Left kidney (tissue), 2 donors: ENCODE results near the gene PDE7B. TPM values are rescaled to one million over a fixed set of nuclear protein-coding genes. Genes with fewer than 3 reads are reported as not detected.

Experiments used
- DNase-seq: peaks from one replicate; pipeline ENCODE4 v3.0.0-alpha.2; 2013
- polyA plus RNA-seq: library from polyadenylated mRNA; unstranded; fragments of 120-200 nt; gene quantifications from one replicate; pipeline ENCODE4 v1.2.1, GENCODE V29; 2013; ENCODE audit not compliant: insufficient read length

The PDE7B gene
- polyA plus RNA-seq, 1 donor, result 8.0 TPM

GRCh38 chr6:136149311-136149710 is 297.8 kb downstream of the PDE7B start:
- no peak for DNase-seq

DNA sequence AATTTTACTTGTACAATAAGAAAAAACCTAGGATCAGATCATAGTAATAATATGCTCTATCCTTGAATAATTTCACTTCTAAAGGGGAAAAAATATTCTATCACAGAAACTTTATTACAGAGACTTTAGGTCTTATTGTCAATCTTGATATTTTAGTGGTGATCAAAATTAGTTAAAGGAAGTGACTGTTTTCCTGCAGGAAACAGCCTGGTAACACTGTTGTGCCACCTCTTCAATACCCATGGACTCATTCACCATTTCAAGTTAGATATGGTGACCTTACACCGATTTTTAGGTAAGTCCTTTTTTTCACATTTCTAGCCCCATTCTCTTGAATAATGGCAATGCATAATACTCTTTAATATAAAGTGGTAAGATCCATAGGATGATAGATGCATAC is 299.5 kb downstream of the PDE7B start:
- DNase-seq, result no peak

GRCh38 chr6:136153707-136154375 is 302.3 kb downstream of the PDE7B start:
- no peak for DNase-seq

- no peak for DNase-seq
Measured at GRCh38 chr6:136155191-136155590, 303.7 kb downstream of the PDE7B start.

GRCh38 chr6:136157743-136158142 is 306.2 kb downstream of the PDE7B start:
- no peak for DNase-seq

- no peak for DNase-seq
Measured at GRCh38 chr6:136158387-136158821, 306.9 kb downstream of the PDE7B start.

DNA sequence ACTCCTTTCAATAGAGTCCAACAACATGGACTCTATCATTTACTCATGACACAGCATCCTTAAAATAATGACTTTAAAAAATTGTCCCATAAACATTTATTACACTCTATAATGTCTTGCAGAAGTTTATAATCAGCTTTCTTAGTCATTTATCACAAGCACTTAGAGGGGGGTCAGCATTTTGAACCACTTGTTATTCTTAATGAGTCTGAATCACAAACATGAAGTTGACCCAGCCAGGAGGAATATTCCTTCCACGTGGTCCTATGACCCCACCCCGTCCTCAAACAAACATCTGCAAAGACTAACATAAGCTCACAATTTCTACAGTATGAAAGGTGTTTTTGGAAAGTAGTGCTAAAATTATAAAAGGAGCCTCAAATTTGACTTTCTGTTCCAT is 307.5 kb downstream of the PDE7B start:
- DNase-seq, result no peak

DNA sequence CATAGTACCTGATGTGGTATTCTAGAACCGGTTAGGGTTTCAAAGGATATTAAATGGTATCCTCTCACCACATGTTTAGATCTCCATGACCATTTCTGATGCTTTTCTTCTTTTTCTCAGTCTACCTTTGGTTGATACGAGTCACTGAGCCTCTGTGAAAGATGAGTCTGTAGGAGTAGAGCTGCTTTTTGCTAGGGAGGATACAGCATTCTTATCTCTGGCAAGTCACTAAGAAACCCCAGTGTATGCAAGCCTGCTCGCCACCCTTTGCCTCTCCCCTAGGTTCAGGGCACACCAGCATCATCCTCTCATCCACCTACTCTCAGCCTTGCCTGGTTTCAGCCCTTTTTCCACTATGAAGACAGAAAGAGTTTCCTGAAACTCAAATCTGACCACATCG is 308.7 kb downstream of the PDE7B start:
- DNase-seq, result no peak

- no peak for DNase-seq
Measured at GRCh38 chr6:136161950-136162349, 310.4 kb downstream of the PDE7B start.

GRCh38 chr6:136163260-136163659 is 311.8 kb downstream of the PDE7B start:
- no peak for DNase-seq

GRCh38 chr6:136166815-136167214 is 315.3 kb downstream of the PDE7B start:
- no peak for DNase-seq

DNA sequence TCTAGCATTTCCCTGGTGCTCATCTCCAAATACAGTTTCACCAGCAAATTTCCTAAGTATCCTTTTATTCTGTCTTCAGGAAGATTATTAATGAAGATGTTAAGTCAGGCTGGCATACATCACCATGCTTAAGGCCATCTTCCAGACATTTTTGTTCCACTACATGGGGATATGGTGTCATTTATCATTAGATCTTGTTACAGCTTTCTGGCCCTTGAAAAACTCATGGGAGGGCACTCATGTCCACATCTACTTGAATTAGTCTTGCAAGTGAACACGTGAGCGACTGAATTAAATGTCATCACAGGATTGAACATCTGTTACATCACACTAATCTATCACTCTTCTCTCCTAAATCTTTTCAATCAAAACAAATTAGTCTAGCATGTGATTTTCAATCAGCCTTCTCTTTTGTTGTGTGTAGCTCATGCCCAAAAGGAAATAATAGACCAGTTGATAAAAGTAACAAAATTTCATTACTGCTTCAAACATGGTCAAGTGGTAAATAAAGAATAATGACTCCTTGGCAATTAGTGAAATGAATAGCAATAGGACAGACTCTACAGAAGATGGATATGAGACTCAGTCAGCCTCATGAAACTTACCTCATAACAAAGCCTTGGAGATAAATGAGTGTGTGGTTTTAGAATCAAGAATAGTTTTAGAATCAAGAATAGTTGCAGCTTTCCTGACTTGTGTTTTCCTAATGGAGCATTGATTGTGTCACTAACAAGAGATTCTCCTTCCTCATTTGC is 318.1 kb downstream of the PDE7B start:
- DNase-seq, result no peak

- DNase-seq, result no peak
Measured at GRCh38 chr6:136171231-136171630, 319.7 kb downstream of the PDE7B start.

DNA sequence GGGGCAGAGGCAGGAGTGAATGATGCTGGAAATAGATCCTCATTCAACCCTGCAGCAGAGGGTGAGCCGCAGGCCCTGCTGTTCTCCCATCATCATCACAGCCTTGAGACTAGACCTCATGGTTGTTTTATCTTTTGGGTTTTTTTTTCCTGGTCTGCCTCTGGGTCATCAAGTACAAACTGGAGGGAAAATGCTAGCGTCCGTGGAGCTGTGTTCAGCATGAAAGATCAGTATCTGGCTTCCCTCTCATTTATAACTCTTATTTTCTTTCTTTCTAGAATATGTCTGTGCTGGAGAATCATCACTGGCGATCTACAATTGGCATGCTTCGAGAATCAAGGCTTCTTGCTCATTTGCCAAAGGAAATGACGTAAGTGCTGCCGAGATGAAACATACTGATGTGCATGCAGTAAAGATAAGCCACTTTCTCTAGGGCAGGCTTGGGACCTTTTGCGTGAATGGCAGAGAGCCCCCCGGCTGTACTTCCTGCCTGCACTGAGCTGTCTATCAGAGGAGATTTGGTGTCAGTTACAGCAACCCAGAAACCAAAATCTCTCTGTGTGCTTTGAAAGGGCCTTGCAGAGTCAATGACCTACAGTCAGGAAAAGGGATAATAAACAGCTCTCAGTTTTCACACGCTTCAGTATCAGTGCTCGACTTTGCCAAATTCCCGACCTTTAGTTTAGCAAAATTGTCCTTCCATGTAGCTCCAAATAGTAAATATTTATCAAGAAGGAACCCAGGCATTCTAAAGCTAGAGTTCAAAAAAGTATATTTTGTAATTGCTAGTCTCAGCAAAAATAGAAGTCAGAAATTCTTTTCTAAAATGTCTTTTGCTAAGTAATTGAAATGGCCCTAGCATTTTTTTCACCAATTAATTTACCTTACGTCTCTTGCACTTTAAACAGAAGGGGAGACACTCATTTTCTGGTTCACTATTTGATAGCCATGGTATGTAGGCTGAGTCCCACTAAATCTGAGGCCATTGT is 322.3 kb downstream of the PDE7B start:
- no peak for DNase-seq

DNA sequence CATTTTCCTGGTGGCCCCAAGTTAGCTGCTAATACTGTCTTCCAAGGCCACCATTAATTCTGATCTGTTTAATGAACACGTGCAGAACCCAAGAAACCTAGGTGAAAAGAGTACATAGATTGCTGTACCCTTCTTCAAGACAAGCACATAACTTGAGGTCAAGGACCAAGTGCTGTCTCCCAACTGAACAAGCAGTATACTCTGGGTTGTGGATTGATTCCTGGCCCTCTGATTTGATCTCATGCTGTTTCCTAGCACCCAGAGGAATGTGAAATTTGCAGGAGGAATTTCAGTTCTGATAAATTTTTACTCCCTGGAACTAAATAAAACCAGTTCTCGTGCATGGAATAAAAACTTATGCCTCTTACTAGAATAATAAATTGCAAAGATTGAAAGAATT is 323.0 kb downstream of the PDE7B start:
- no peak for DNase-seq

DNA sequence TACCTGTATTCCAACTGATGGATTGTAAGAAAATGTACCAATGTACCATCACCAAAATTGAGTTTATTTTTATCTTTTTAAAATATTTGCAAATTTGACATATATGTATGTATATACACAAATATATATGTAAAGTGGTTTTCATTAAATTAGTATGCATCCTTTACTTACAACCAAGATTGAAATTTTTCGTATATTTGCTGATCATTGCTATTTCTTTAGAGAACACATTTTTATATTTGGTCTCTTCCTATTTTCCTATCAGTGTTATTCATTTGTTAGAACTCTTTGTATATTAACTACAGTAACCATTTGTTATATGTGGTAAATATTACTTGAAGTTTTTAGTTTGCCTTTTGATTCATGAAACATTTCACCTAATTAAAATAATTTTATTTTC is 324.4 kb downstream of the PDE7B start:
- DNase-seq, result no peak

DNA sequence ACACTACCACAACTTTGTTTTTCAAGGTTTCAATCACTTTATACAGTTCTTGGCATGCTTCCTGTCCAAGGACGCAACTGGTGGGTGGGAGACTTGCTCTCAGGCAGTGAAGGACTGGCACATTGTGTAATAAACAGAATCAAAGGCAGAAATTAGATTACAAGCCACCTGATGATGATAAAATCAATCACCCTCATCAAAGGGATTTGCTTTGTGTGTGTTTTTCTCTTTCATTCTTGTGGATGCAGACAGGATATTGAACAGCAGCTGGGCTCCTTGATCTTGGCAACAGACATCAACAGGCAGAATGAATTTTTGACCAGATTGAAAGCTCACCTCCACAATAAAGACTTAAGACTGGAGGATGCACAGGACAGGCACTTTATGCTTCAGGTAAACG is 327.2 kb downstream of the PDE7B start:
- no peak for DNase-seq

- DNase-seq, result no peak
Measured at GRCh38 chr6:136180704-136181511, 329.4 kb downstream of the PDE7B start.

- no peak for DNase-seq
Measured at GRCh38 chr6:136181512-136181833, 330.0 kb downstream of the PDE7B start.

GRCh38 chr6:136181861-136182260 is 330.4 kb downstream of the PDE7B start:
- DNase-seq, result no peak

DNA sequence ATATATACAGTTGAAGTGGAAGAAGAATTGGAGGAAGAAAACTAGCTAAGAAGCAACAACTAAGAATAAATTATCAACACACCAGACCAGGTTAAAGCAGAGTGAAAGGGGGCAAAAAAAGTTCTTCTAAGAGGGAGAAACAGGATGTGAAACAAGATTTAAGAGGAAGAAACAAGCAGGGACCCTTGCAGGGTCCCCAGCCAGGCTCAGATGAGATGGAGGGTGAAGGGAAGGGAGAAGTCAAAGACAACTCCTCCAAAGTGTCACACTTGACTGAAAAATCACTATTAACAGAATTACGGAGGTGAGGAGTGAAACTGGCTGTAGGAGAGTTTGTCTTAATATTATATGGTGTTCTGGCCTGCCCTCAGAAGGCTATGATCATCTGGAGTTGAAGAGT is 333.2 kb downstream of the PDE7B start:
- DNase-seq, result no peak

DNA sequence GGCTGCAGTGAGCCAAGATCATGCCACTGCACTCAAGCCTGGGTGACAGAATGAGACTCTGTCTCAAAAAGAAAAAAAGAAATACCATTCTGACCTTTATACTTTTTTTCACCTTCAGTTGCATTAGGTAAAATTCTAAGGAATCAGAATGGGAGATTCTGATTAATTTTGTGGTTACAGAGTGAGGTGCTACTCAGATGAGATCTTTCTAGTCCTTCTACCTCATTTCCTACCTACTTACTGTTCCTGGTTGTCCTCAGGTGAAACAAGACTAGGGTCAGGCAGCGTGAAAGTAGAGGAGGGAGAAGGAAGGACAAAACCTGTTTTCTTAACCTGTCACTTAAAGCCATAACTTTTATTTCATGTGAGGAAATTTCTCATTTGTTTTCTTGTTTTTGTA is 334.9 kb downstream of the PDE7B start:
- no peak for DNase-seq
